HCT116 (cell line): ENCODE results near the gene DENND5A. TPM values are rescaled to one million over a fixed set of nuclear protein-coding genes. Genes with fewer than 3 reads are reported as not detected.

Source experiments
- ATAC-seq: fragments of 200-7000 bp; cut with Tn5 transposase; 2 replicates; pipeline ENCODE4 v1.9.1; 2020; ENCODE audit warnings: mild to moderate bottlenecking, moderate library complexity
- BruUV-seq: library from RNA; stranded (reverse); fragments of 400-500 nt; replicated peaks from 2 replicates; lab custom pipeline; 2021; lab: Mats Ljungman, UMichigan
- CTCF ChIA-PET: fragments of 300-600 bp; sonication (Branson Sonifier 250); formaldehyde crosslinking; loops from one replicate; lab custom pipeline; 2021; ENCODE audit warnings: antibody characterized with exemption; lab: Charles Lee
- POLR2A ChIA-PET: fragments of 300-600, 350-600 bp; sonication (Branson Sonifier 250); formaldehyde crosslinking; loops from one replicate; lab custom pipeline; 2021; ENCODE audit warnings: antibody characterized with exemption; lab: Charles Lee
- RAD21 ChIA-PET, 2 experiments: fragments of 300-600 bp; sonication (Branson Sonifier 250); formaldehyde crosslinking; loops; one replicate each; lab custom pipeline; 2023; ENCODE audit warnings: low total read pairs in 2 of 2; ENCODE audit not compliant: uncharacterized antibody in 2 of 2, unreplicated experiment in 2 of 2, low non-redundant PET in 1 of 2; lab: Charles Lee
- DNase-seq: peaks from one replicate; pipeline ENCODE4 v3.0.0-alpha.2; 2010; ENCODE audit warnings: low read depth, low spot score
- H2AFZ ChIP-seq: fragments of 200-600 bp; shearing (Covaris generic), sonication (generic); 2 replicates; pipeline ENCODE4 v1.6.1; 2017; ENCODE audit warnings: low read depth, mixed run types, mixed read lengths, antibody characterized with exemption, low read length; ENCODE audit not compliant: poor library complexity, severe bottlenecking
- H3K27ac ChIP-seq: 2 replicates; pipeline ENCODE4 v1.5.1; 2012; ENCODE audit warnings: low read depth, low read length
- H3K27me3 ChIP-seq: fragments of 200-600 bp; sonication (generic); 2 replicates; pipeline ENCODE4 v1.6.1; 2016; ENCODE audit warnings: mixed run types, low read length, mixed read lengths; ENCODE audit not compliant: insufficient read depth
- H3K36me3 ChIP-seq, 2 experiments: fragments of 200-500 bp in 1 of 2; fragments of 200-600 bp in 1 of 2; sonication (Bioruptor generic) in 1 of 2; sonication (generic) in 1 of 2; 2 replicates each; pipeline versions ENCODE4 v1.5.1 to v1.6.1; 2014 to 2016; ENCODE audit warnings: low read length in 2 of 2, inconsistent platforms in 1 of 2, mixed read lengths in 1 of 2, mixed run types in 1 of 2; ENCODE audit not compliant: insufficient read depth in 2 of 2, control insufficient read depth in 1 of 2
- H3K4me1 ChIP-seq, 2 experiments: fragments of 200-600 bp in 1 of 2; sonication (generic) in 1 of 2; 2 replicates each; pipeline versions ENCODE4 v1.5.1 to v1.6.1; 2012 to 2017; ENCODE audit warnings: low read length in 2 of 2, inconsistent platforms in 1 of 2, mild to moderate bottlenecking in 1 of 2, mixed read lengths in 1 of 2, mixed run types in 1 of 2, moderate library complexity in 1 of 2; ENCODE audit not compliant: insufficient read depth in 2 of 2, control insufficient read depth in 1 of 2
- H3K4me2 ChIP-seq: fragments of 200-600 bp; sonication (generic); 2 replicates; pipeline ENCODE4 v1.6.1; 2017; ENCODE audit warnings: mixed run types, low read length, mixed read lengths
- H3K4me3 ChIP-seq, 2 experiments: fragments of 200-600 bp in 1 of 2; sonication (generic) in 1 of 2; replicated peaks in 1 of 2; 2 replicates each; pipeline ENCODE4 v1.5.1; 2011 to 2016; ENCODE audit warnings: low read length in 2 of 2, control low read depth in 1 of 2, low read depth in 1 of 2, mild to moderate bottlenecking in 1 of 2, mixed read lengths in 1 of 2, mixed run types in 1 of 2
- H3K79me2 ChIP-seq: fragments of 200-600 bp; sonication (generic); 2 replicates; pipeline ENCODE4 v1.6.1; 2017; ENCODE audit warnings: mild to moderate bottlenecking, mixed run types, low read length, moderate library complexity, mixed read lengths; ENCODE audit not compliant: insufficient read depth
- H3K9ac ChIP-seq: fragments of 200-600 bp; sonication (generic); 2 replicates; pipeline ENCODE4 v1.6.1; 2016; ENCODE audit warnings: low read length, mixed read lengths
- H3K9me2 ChIP-seq: fragments of 200-600 bp; sonication (generic), shearing (Covaris generic); 2 replicates; pipeline ENCODE4 v1.6.1; 2017; ENCODE audit warnings: mixed run types, mild to moderate bottlenecking, moderate library complexity; ENCODE audit not compliant: insufficient read depth
- H3K9me3 ChIP-seq, 2 experiments: fragments of 200-500 bp in 1 of 2; fragments of 200-600 bp in 1 of 2; sonication (Bioruptor generic) in 1 of 2; sonication (generic) in 1 of 2; 2 replicates each; pipeline ENCODE4 v1.6.1; 2014 to 2017; ENCODE audit warnings: low read length in 2 of 2, mixed read lengths in 2 of 2, inconsistent platforms in 1 of 2, low read depth in 1 of 2, mild to moderate bottlenecking in 1 of 2, mixed run types in 1 of 2, moderate library complexity in 1 of 2; ENCODE audit not compliant: control insufficient read depth in 1 of 2, insufficient read depth in 1 of 2
- H4K20me1 ChIP-seq: fragments of 200-600 bp; sonication (generic), shearing (Covaris generic); 2 replicates; pipeline ENCODE4 v1.6.1; 2017; ENCODE audit warnings: mixed run types, mild to moderate bottlenecking, moderate library complexity; ENCODE audit not compliant: insufficient read depth
- ATF3 ChIP-seq: IDR thresholded peaks from 2 replicates; pipeline ENCODE4 v1.6.1; 2012
- CEBPB ChIP-seq: IDR thresholded peaks from 2 replicates; pipeline ENCODE4 v1.6.1; 2012; ENCODE audit warnings: low read depth
- EGR1 ChIP-seq: IDR thresholded peaks from 2 replicates; pipeline ENCODE4 v1.6.1; 2012; ENCODE audit warnings: low read depth
- ELF1 ChIP-seq: IDR thresholded peaks from 2 replicates; pipeline ENCODE4 v1.6.1; 2012; ENCODE audit warnings: low read depth, borderline replicate concordance
- FOSL1 ChIP-seq: IDR thresholded peaks from 2 replicates; pipeline ENCODE4 v1.6.1; 2012; ENCODE audit warnings: low read depth
- JUND ChIP-seq: IDR thresholded peaks from 2 replicates; pipeline ENCODE4 v1.6.1; 2012
- POLR2A ChIP-seq: IDR thresholded peaks from 2 replicates; pipeline ENCODE4 v1.7.0; 2011; ENCODE audit warnings: borderline replicate concordance; ENCODE audit not compliant: insufficient read depth, insufficient read length; ENCODE audit errors: extremely low read depth
- REST ChIP-seq: IDR thresholded peaks from 2 replicates; pipeline ENCODE4 v1.6.1; 2012; ENCODE audit warnings: low read depth
- SP1 ChIP-seq: IDR thresholded peaks from 2 replicates; pipeline ENCODE4 v1.6.1; 2012; ENCODE audit warnings: low read depth
- TCF7L2 ChIP-seq: IDR thresholded peaks from 2 replicates; pipeline ENCODE4 v1.7.0; 2011; ENCODE audit warnings: borderline replicate concordance, inconsistent platforms; ENCODE audit not compliant: insufficient read depth, insufficient read length; ENCODE audit errors: extremely low read depth
- YY1 ChIP-seq: IDR thresholded peaks from 2 replicates; pipeline ENCODE4 v1.6.1; 2011; ENCODE audit warnings: low read length, low read depth, moderate library complexity, mild to moderate bottlenecking; ENCODE audit not compliant: insufficient replicate concordance; ENCODE audit errors: extremely low read depth
- intact Hi-C: fragments of 100-400 bp; cut with micrococcal nuclease; formaldehyde crosslinking; loops from 2 replicates; pipeline ENCODE4 v1.10.0; 2022
- total RNA-seq: library from RNA; stranded (reverse); gene quantifications from one replicate; pipeline ENCODE4 v1.2.1, GENCODE V29; 2021; ENCODE audit not compliant: unreplicated experiment

DENND5A gene
- total RNA-seq, 1 experiment from 2014 or later: 48.6 TPM

DNA sequence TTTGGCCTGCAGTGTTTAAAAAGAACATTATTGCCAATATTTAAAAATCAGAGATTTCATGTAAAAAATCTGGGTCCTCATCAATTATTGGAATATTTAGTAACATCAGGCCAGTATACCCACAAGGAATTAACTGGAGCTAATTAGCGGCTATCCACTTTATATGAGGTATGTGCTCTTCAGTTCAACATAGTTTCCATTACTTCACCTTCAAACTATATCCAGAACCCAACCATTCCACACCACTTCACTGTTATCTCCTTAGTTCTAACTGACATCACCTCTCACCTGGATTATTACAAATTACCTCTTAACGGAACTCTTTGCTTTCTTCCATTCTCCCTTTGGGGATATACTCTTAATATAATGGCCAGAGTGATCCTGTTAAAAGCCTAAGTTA, 64.7 kb downstream of the DENND5A start:
- no peaks in the 10 kb centered on the region for H3K27me3 ChIP-seq
- H3K36me3 ChIP-seq: peaks cover 4 to 11% of the 10 kb centered on the region in 2 experiments; a peak in 2 of 4 replicates
- ChIA-PET CTCF (no interaction called here), RAD21 (no interaction called here), POLR2A (no interaction called here)
- no peak for TF ChIP-seq JUND
- no peak for TF ChIP-seq POLR2A
- no peak for TF ChIP-seq REST
- TF ChIP-seq ELF1: no peak
- no peak for TF ChIP-seq CEBPB
- no peak for TF ChIP-seq TCF7L2
- no peak for TF ChIP-seq FOSL1
- H3K4me2 ChIP-seq: no peak overlapping the region
- BruUV-seq: no TSS peak
- ATAC-seq (no peak), DNase-seq (no peak)
- no peaks in the 10 kb centered on the region for H3K9me3 ChIP-seq
- peaks cover 6% of the 10 kb centered on the region for H3K79me2 ChIP-seq
- no peaks in the 10 kb centered on the region; the same call in 1 of the 2 replicates for H4K20me1 ChIP-seq
- no peak overlapping the region for H3K4me3 ChIP-seq
- no peaks in the 10 kb centered on the region for H3K9me2 ChIP-seq
- no peaks in the 10 kb centered on the region for H3K4me1 ChIP-seq
- intact Hi-C loops: no loop called here
- no peak overlapping the region for H3K27ac ChIP-seq
- H2AFZ ChIP-seq: no peak overlapping the region
- no peak overlapping the region for H3K9ac ChIP-seq

DNA sequence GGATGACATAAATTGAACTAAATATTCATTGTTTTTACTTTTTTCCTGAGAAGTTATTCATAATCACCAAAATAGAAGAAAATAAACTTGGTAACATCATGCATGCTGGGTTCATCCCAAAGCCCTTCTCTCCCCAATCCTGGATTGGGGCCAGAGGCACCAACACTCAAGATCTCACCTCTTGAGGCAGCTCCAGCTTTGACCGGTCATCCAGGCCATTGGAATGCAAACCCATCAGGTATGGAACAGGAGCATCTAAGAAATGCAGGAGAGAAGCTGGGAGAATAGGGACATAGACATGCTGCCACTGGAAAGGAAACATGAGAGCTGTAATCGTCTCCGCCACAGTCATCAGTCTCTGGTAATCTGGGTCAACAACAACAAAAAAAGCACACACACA, 71.8 kb downstream of the DENND5A start:
- intact Hi-C loops: no loop called here
- DNase-seq: no peak
- Histone ChIP-seq H3K4me1 (no peaks in the 10 kb centered on the region), H3K4me2 (no peak overlapping the region), H4K20me1 (no peaks in the 10 kb centered on the region; the same call in 1 of the 2 replicates), H2AFZ (no peak overlapping the region), H3K4me3 (no peak overlapping the region), H3K27me3 (no peaks in the 10 kb centered on the region), H3K79me2 (no peaks in the 10 kb centered on the region), H3K36me3 (peaks cover 0 to 6% of the 10 kb centered on the region in 2 experiments; a peak in 2 of 4 replicates), H3K9me3 (no peaks in the 10 kb centered on the region), H3K9ac (no peak overlapping the region), H3K9me2 (no peaks in the 10 kb centered on the region), H3K27ac (no peak overlapping the region)
- BruUV-seq: no TSS peak
- ATAC-seq: no peak
- ChIA-PET CTCF (no interaction called here), POLR2A (no interaction called here), RAD21 (no interaction called here)
- no peak for TF ChIP-seq ATF3
- TF ChIP-seq ELF1: no peak
- no peak for TF ChIP-seq YY1
- TF ChIP-seq REST: no peak
- no peak for TF ChIP-seq EGR1
- no peak for TF ChIP-seq SP1
